Thyroid gland (tissue), 4 donors: ENCODE data around the gene SPRR3. TPM values are rescaled to one million over a fixed set of nuclear protein-coding genes. Genes with fewer than 3 reads are reported as not detected.
"Not testable (repeated sequence)": the region's sequence is repeated elsewhere in the genome, so short reads cannot be mapped to it uniquely, and the experiment has no call there.

ENCODE experiments used
- DNase-seq, 2 donors: peaks; one replicate each; pipeline ENCODE4 v3.0.0-alpha.2; 2019
- H3K27ac ChIP-seq, 3 donors: fragments of 200-600 bp; sonication (generic); 1 replicate in 2 of 3; 2 replicates in 1 of 3; pipeline ENCODE4 v1.5.1; 2016 to 2019; ENCODE audit warnings: mild to moderate bottlenecking in 1 of 3, moderate library complexity in 1 of 3
- H3K27me3 ChIP-seq: fragments of 200-600 bp; sonication (generic); one replicate; pipeline ENCODE4 v1.5.1; 2019
- H3K36me3 ChIP-seq, 2 donors: fragments of 200-600 bp; sonication (generic); one replicate each; pipeline ENCODE4 v1.5.1; 2016 to 2019
- H3K4me1 ChIP-seq, 2 donors: fragments of 200-600 bp; sonication (generic); one replicate each; pipeline ENCODE4 v1.5.1; 2017 to 2019
- H3K4me3 ChIP-seq, 3 donors: fragments of 200-600 bp; sonication (generic); replicated peaks in 1 of 3; 1 replicate in 2 of 3; 2 replicates in 1 of 3; pipeline ENCODE4 v1.5.1; 2016; ENCODE audit warnings: mild to moderate bottlenecking in 1 of 3
- H3K9me3 ChIP-seq: fragments of 200-600 bp; sonication (generic); one replicate; pipeline ENCODE4 v1.5.1; 2017
- POLR2A ChIP-seq, 2 donors: fragments of 450-650 bp; IDR thresholded peaks; one replicate each; pipeline ENCODE4 v1.6.1; 2017; ENCODE audit warnings: antibody characterized with exemption in 2 of 2, mild to moderate bottlenecking in 2 of 2, moderate library complexity in 1 of 2
- WGBS, 2 donors: methylation state at CpG; one replicate each; pipeline ENCODE4 v1.1.5; 2017; 5-methylcytosine and 5-hydroxymethylcytosine counted together
- intact Hi-C: fragments of 100-400 bp; cut with DNase I; formaldehyde crosslinking; loops from one replicate; pipeline ENCODE4 v1.15.1; 2023
- total RNA-seq, 4 donors: library from RNA; depleted of rRNA; stranded (reverse); fragments of >200 nt; gene quantifications; one replicate each; pipeline ENCODE4 v1.2.3, GENCODE V29; 2016
- TF ChIP-seq, protein P1 (sequence below), 6 experiments: fragments of 200-600 bp in 3 of 6; fragments of 450-650 bp in 3 of 6; sonication (generic) in 3 of 6; IDR thresholded peaks; one replicate each; pipeline ENCODE4 v1.5.1; 2016 to 2019; ENCODE audit warnings: antibody characterized with exemption in 6 of 6, mild to moderate bottlenecking in 2 of 6, inconsistent platforms in 1 of 6, moderate library complexity in 1 of 6

SPRR3 gene
- total RNA-seq, 4 donors from 2014 or later, result not detected

DNA sequence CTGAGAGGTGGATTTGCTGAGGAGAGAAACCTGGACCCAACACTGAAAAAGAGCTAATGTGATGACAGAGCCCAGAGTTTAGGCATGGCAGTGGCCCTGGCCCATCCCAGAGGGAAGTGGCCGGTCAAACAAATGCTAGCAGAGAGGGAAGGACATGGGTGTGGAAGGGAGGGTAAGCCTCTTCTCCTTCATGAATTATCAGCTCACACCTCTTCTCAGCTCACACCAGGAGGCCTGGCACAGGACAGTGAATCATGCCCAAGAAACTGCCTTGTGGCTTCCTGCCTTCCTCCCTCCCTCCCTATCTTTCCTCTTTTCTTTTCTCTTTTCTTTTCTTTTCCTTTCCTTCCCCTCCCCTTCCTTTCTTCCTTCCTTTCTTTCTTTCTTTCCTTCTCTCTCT lies 1.3 kb upstream of the SPRR3 start:
- 100% methylated on average over 1 of the region's 1 CpG for WGBS, 2 donors
- Histone ChIP-seq H3K27ac (no peak overlapping the region), H3K9me3 (no peaks in the 10 kb centered on the region), H3K4me1 (no peaks in the 10 kb centered on the region), H3K27me3 (no peaks in the 10 kb centered on the region), H3K36me3 (no peaks in the 10 kb centered on the region), H3K4me3 (no peak overlapping the region)
- intact Hi-C loops, result no loop called here
- DNase-seq, result no peak
- TF ChIP-seq, protein P1, sequence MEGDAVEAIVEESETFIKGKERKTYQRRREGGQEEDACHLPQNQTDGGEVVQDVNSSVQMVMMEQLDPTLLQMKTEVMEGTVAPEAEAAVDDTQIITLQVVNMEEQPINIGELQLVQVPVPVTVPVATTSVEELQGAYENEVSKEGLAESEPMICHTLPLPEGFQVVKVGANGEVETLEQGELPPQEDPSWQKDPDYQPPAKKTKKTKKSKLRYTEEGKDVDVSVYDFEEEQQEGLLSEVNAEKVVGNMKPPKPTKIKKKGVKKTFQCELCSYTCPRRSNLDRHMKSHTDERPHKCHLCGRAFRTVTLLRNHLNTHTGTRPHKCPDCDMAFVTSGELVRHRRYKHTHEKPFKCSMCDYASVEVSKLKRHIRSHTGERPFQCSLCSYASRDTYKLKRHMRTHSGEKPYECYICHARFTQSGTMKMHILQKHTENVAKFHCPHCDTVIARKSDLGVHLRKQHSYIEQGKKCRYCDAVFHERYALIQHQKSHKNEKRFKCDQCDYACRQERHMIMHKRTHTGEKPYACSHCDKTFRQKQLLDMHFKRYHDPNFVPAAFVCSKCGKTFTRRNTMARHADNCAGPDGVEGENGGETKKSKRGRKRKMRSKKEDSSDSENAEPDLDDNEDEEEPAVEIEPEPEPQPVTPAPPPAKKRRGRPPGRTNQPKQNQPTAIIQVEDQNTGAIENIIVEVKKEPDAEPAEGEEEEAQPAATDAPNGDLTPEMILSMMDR (IDR thresholded peaks at IDR 0.05), result no peak
- TF ChIP-seq POLR2A (IDR thresholded peaks at IDR 0.05), result no peak

DNA sequence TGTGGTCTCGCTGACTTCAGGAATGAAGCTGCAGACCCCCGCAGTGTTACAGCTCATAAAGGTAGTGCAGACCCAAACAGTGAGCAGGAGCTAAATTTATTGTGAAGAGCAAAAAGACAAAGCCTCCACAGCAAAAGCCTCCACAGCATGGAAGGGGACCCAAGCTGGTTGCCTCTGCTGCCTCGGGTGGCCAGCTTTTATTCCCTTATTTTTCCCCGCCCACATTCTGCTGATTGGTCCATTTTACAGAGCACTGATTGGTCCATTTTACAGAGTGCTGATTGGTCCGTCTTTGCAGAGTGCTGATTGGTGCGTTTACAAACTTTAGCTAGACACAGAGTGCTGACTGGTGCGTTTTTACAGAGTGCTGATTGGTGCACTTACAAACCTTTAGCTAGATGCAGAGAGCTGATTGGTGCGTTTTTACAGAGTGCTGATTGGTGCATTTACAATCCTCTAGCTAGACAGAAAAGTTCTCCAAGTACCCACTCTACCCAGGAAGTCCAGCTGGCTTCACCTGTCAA lies 9.7 kb downstream of the SPRR3 start:
- WGBS, 2 donors, result 83 to 86% methylated on average over 8 of the region's 8 CpGs
- H3K4me3 ChIP-seq, H3K4me1 ChIP-seq, H3K36me3 ChIP-seq, intact Hi-C loops, H3K27me3 ChIP-seq, DNase-seq, H3K27ac ChIP-seq, H3K9me3 ChIP-seq: not testable (repeated sequence)

DNA sequence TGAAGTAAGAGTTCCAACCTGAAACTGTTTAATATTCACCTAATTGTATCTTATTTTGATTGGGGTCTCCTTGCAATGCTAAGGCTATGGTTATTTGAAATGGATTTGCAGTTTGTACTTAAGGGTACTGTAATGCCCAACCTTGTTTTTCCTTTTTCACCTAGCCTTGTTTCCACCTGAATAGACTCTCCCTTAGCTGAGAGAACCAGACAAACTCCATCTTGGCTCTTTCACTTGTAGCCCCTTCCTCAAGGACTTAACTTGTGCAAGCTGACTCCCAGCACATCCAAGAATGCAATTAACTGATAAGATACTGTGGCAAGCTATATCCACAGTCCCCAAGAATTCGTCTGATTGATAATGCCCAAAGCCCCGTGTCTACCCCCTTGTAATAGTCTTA lies 20.3 kb downstream of the SPRR3 start:
- intact Hi-C loops, result not testable (repeated sequence)

DNA sequence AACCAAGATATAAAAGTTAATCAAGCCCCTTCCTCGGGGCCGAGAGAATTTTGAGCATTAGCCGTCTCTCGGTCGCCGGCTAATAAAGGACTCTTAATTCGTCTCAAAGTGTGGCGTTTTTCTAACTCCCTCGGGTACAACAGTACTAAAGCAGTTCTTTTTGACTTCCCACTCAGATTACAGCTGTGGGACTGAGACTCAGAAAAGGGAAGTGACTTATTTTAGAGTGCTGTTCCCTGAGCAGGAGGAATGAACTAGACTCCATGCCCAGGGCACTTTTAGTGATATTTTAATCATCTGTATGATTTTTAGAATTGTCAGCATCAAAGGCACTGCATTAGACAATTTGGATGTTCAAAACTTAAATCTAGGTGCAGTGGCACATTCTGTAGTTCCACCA lies 20.8 kb downstream of the SPRR3 start:
- 45 to 48% methylated on average over 9 of the region's 9 CpGs for WGBS, 2 donors
- H3K27me3 ChIP-seq, H3K9me3 ChIP-seq, H3K27ac ChIP-seq, intact Hi-C loops, H3K4me1 ChIP-seq, DNase-seq, H3K36me3 ChIP-seq, H3K4me3 ChIP-seq: not testable (repeated sequence)

More for the DNA sequence above, 20.3 kb downstream of the SPRR3 start:
- H3K36me3 ChIP-seq, H3K27ac ChIP-seq, DNase-seq, H3K9me3 ChIP-seq, H3K4me1 ChIP-seq, H3K27me3 ChIP-seq, H3K4me3 ChIP-seq: not testable (repeated sequence)
- WGBS, 2 donors, result 15 to 18% methylated on average over 2 of the region's 2 CpGs

DNA sequence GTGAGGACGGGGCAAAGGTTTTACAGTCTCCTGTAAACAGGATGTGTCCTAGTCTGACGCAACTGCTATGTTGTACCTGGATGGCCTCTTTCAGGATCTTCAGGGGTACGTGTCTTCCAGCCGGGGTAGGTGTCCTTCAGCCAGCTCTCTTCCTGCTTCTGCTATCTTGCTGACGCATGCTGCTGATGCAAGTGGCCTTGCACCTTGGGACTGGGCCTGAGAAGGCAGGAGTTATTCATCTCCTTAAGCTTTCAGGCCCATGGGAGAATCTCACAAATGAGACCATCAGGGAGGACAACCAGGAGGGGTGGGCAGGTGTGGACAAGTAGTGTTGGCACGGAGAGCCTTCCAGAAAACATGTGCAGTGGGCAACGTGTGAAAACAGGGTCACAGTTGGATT lies 21.6 kb downstream of the SPRR3 start:
- 90% methylated on average over 7 of the region's 7 CpGs for WGBS, 2 donors
- Histone ChIP-seq H3K36me3 (no peaks in the 10 kb centered on the region), H3K27me3 (no peaks in the 10 kb centered on the region), H3K27ac (no peak overlapping the region), H3K4me1 (no peaks in the 10 kb centered on the region), H3K4me3 (no peak overlapping the region), H3K9me3 (no peaks in the 10 kb centered on the region)
- intact Hi-C loops, result no loop called here
- DNase-seq, result no peak
- TF ChIP-seq, protein P1 (IDR thresholded peaks at IDR 0.05), result no peak
- TF ChIP-seq POLR2A (IDR thresholded peaks at IDR 0.05), result no peak

DNA sequence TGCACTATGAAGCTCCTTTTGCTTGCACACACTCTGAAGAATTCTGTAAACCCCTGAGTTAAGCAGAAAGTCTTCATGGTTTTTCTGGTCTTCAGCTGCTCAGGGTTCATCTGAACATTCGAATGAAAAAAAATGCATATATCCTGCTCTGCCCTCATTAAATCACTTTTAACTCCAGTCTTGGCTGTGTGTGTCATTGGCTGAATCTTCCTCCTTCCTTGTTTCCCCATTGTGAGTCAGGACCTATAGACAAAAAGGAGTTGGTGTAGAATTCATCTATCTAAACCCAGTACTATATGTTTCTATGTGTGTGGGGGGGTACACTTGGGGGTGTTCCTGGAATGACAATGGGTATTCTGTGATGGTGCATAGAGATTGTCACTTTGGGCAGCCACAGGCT lies 22.9 kb downstream of the SPRR3 start:
- H3K4me3 ChIP-seq, result no peak overlapping the region
- no peaks in the 10 kb centered on the region for H3K36me3 ChIP-seq
- H3K27ac ChIP-seq, result no peak overlapping the region
- no peaks in the 10 kb centered on the region for H3K4me1 ChIP-seq
- no peaks in the 10 kb centered on the region for H3K9me3 ChIP-seq
- H3K27me3 ChIP-seq, result no peaks in the 10 kb centered on the region
- TF ChIP-seq POLR2A (IDR thresholded peaks at IDR 0.05), result no peak
- TF ChIP-seq, protein P1 (IDR thresholded peaks at IDR 0.05), result no peak
- 80 to 85% methylated on average over 1 of the region's 1 CpG for WGBS, 2 donors
- no peak for DNase-seq
- intact Hi-C loops, result no loop called here

DNA sequence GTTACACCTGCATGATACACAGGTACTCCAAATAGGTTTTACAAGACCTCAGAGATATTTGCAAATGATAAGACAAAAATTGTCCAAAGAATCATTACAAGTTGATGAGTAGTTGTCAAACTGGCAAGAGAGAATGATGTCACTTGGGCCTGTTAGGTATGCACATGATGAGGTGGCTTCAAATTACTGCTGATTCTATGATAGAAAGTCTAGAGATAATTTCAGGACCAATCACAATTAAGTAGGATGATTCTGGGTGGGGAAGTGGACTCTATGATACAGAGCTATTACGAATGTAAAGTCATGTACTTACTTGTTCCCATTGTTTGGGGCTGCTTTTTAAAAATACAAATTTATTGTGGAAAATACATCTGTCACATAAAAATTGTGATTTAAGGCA lies 24.2 kb downstream of the SPRR3 start:
- 82 to 91% methylated on average over 1 of the region's 1 CpG for WGBS, 2 donors
- intact Hi-C loops, result no loop called here
- Histone ChIP-seq H3K4me1 (no peaks in the 10 kb centered on the region), H3K36me3 (no peaks in the 10 kb centered on the region), H3K9me3 (no peaks in the 10 kb centered on the region), H3K27ac (no peak overlapping the region), H3K4me3 (no peak overlapping the region), H3K27me3 (no peaks in the 10 kb centered on the region)
- TF ChIP-seq POLR2A (IDR thresholded peaks at IDR 0.05), result no peak
- TF ChIP-seq, protein P1 (IDR thresholded peaks at IDR 0.05), result no peak
- no peak for DNase-seq
